DOHH2 (cell line): ENCODE data around the gene GLRX3.

Experiments used
- H3F3A ChIP-seq: fragments of 200-600 bp; sonication (generic), shearing (Covaris generic); 2 replicates; pipeline ENCODE4 v1.6.0; 2016; ENCODE audit warnings: antibody characterized with exemption, mild to moderate bottlenecking; ENCODE audit not compliant: control insufficient read depth, insufficient read depth
- H3K27ac ChIP-seq: fragments of 200-600 bp; sonication (generic); 2 replicates; pipeline ENCODE4 v1.5.1; 2014; ENCODE audit warnings: low read depth, mild to moderate bottlenecking, low read length, moderate library complexity
- H3K27me3 ChIP-seq: fragments of 200-600 bp; sonication (generic); 2 replicates; pipeline ENCODE4 v1.6.1; 2014; ENCODE audit warnings: mild to moderate bottlenecking, low read length, mixed read lengths; ENCODE audit not compliant: control insufficient read depth
- H3K36me3 ChIP-seq: fragments of 200-600 bp; sonication (generic); 2 replicates; pipeline ENCODE4 v1.6.1; 2014; ENCODE audit warnings: mild to moderate bottlenecking, low read length, moderate library complexity, mixed read lengths; ENCODE audit not compliant: control insufficient read depth
- H3K4me1 ChIP-seq: fragments of 200-600 bp; sonication (generic); 2 replicates; pipeline ENCODE4 v1.6.1; 2014; ENCODE audit warnings: mild to moderate bottlenecking, low read length, mixed read lengths; ENCODE audit not compliant: control insufficient read depth
- H3K4me2 ChIP-seq: fragments of 200-600 bp; sonication (generic); 2 replicates; pipeline ENCODE4 v1.6.0; 2014; ENCODE audit warnings: mild to moderate bottlenecking, low read length, moderate library complexity
- H3K4me3 ChIP-seq: fragments of 200-600 bp; sonication (generic); 2 replicates; pipeline ENCODE4 v1.5.1; 2014; ENCODE audit warnings: mild to moderate bottlenecking, low read length, mixed read lengths
- H3K79me2 ChIP-seq: fragments of 200-600 bp; sonication (generic); 2 replicates; pipeline ENCODE4 v1.6.1; 2014; ENCODE audit warnings: mild to moderate bottlenecking, low read length, mixed read lengths; ENCODE audit not compliant: control insufficient read depth
- H3K9me2 ChIP-seq: fragments of 200-600 bp; sonication (generic); replicated peaks from 2 replicates; pipeline ENCODE4 v1.6.1; 2014; ENCODE audit warnings: mild to moderate bottlenecking, low read length, mixed read lengths; ENCODE audit not compliant: control insufficient read depth
- H3K9me3 ChIP-seq: fragments of 200-600 bp; sonication (generic); 2 replicates; pipeline ENCODE4 v1.6.1; 2014; ENCODE audit warnings: antibody characterized with exemption, low read length, mixed read lengths; ENCODE audit not compliant: control insufficient read depth, insufficient read depth
- H4K20me1 ChIP-seq: fragments of 200-600 bp; sonication (generic); 2 replicates; pipeline ENCODE4 v1.6.0; 2014; ENCODE audit warnings: low read depth, mild to moderate bottlenecking, antibody characterized with exemption, low read length, moderate library complexity; ENCODE audit not compliant: control insufficient read depth, insufficient read depth
- EZH2phosphoT487 ChIP-seq: fragments of 200-600 bp; sonication (generic); IDR thresholded peaks from 2 replicates; pipeline ENCODE4 v1.6.1; 2017; ENCODE audit warnings: borderline replicate concordance, mild to moderate bottlenecking, antibody characterized with exemption, low read length, moderate library complexity, mixed read lengths
- TF ChIP-seq, protein P1 (sequence below): fragments of 200-600 bp; sonication (generic); IDR thresholded peaks from one replicate; pipeline ENCODE4 v1.5.1; 2014; ENCODE audit warnings: antibody characterized with exemption, mild to moderate bottlenecking, low read depth, low read length; ENCODE audit not compliant: poor library complexity, severe bottlenecking

The GLRX3 gene

DNA sequence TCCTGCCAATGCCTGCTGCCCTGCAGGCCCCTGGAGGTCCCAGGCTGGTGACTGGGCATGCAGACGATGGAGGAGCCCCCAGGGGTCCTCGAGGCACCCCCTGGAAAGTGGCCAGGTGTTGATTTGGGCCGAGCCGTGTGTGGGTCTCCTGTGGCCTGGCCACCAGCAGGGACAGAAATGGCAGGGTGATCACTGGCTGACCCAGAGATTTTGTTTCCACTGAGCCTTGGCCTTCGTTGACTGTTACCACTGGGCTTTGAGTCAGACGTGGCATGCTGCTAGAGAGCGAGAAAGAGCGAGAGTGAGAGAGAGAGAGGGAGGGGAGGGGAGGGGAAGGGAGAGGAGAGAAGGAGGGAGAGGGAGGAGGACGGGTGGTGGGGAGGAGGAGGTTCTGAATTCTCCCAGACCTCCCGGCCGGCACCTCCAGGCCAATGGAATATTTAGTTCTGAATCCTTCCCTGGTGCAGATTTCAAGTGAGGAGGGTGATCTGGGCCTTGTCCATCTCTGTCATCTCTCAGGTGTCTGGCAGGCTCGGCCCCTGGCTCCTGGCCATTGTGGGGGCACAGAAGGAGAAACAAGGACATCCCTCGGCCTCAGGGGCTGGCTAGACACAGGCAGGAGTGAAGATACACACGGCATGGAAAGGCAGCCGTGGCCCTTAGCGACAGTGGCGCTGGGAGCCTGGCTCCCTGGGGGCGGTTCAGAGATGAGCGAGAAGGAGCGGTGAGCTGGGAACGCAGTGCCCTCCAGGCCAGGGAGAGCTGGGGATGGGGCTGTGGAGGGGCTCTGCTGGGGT lies 58.2 kb downstream of the GLRX3 start:
- no peaks in the 10 kb centered on the region for H3K9me2 ChIP-seq
- H3K4me2 ChIP-seq, result no peak overlapping the region
- H3K27ac ChIP-seq, result no peak overlapping the region
- H3K36me3 ChIP-seq, result no peaks in the 10 kb centered on the region
- no peaks in the 10 kb centered on the region for H3K27me3 ChIP-seq
- H3K9me3 ChIP-seq, result no peaks in the 10 kb centered on the region
- no peaks in the 10 kb centered on the region for H3K79me2 ChIP-seq
- no peak overlapping the region for H3K4me3 ChIP-seq
- no peaks in the 10 kb centered on the region for H4K20me1 ChIP-seq
- no peaks in the 10 kb centered on the region for H3F3A ChIP-seq
- no peak for TF ChIP-seq EZH2phosphoT487
- TF ChIP-seq, protein P1, sequence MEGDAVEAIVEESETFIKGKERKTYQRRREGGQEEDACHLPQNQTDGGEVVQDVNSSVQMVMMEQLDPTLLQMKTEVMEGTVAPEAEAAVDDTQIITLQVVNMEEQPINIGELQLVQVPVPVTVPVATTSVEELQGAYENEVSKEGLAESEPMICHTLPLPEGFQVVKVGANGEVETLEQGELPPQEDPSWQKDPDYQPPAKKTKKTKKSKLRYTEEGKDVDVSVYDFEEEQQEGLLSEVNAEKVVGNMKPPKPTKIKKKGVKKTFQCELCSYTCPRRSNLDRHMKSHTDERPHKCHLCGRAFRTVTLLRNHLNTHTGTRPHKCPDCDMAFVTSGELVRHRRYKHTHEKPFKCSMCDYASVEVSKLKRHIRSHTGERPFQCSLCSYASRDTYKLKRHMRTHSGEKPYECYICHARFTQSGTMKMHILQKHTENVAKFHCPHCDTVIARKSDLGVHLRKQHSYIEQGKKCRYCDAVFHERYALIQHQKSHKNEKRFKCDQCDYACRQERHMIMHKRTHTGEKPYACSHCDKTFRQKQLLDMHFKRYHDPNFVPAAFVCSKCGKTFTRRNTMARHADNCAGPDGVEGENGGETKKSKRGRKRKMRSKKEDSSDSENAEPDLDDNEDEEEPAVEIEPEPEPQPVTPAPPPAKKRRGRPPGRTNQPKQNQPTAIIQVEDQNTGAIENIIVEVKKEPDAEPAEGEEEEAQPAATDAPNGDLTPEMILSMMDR, result no peak
- H3K4me1 ChIP-seq, result peaks cover 3% of the 10 kb centered on the region; the same call in 1 of the 2 replicates

DNA sequence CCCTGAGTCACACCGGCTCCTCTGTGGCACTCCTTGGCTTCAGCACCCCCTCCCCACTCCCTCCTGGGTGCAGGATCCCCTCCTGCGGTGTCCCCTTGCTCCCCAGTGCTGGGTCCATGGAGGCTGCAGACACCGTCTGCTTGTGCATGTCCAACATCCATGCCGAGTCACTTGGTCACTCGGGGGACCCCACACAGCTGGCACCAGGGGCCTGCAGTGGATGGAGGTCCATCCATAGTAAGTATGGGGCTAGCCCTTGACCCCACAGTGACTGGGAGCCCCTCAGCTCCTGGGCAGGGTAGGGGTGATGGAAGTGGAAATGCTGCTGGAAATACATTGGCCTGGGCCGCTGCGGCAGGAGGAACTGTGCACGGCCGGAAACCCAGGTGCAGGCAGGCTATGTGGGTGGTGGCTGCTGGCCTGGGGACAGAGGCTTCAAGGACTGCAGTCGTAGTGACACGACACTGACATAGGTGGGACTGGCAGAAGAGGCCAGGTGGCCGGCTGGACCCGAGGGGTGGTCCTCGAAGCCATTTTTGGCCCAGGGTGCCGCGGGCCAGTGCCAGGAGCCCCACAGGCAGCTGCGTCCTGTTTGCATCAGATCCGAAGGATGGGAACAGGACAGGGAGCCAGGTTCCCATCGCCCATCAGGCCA lies 58.9 kb downstream of the GLRX3 start:
- Histone ChIP-seq H3K36me3 (no peaks in the 10 kb centered on the region), H3K27ac (no peak overlapping the region), H3K4me3 (no peak overlapping the region), H3K27me3 (no peaks in the 10 kb centered on the region), H3K4me1 (peaks cover 3% of the 10 kb centered on the region; the same call in 1 of the 2 replicates), H3K79me2 (no peaks in the 10 kb centered on the region), H3K4me2 (no peak overlapping the region), H3F3A (no peaks in the 10 kb centered on the region), H3K9me2 (no peaks in the 10 kb centered on the region), H3K9me3 (no peaks in the 10 kb centered on the region), H4K20me1 (no peaks in the 10 kb centered on the region)
- no peak for TF ChIP-seq EZH2phosphoT487
- TF ChIP-seq, protein P1, result no peak

DNA sequence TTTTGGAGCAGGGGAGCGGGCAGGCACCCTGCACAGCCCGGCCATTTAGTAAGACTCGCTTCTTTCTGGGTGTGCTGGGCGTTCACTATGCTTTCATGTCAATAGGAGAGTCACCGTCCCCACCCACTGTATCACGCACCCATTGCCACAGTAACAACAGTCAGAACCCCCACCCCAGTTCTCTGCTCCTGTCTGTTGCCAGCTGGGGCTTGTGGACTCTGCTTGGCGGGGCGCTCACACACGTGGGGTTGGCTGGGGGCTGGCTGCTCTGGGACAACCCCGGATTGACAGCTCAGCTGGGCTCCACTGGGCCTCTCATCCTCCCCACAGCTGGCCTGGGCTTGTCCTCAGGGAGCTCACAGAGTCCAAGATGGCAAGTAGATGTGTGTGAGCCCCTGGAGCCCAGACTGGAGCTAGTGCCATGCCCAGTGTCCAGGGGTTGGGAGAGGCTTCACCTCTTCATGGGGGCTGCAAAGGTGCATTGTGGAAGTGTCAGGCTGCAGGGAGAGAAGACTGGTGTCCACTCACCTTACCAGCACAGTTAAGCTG lies 59.6 kb downstream of the GLRX3 start:
- Histone ChIP-seq H3F3A (no peaks in the 10 kb centered on the region), H3K4me3 (no peak overlapping the region), H3K4me1 (no peaks in the 10 kb centered on the region), H3K27ac (no peak overlapping the region), H3K9me2 (no peaks in the 10 kb centered on the region), H3K4me2 (no peak overlapping the region), H4K20me1 (no peaks in the 10 kb centered on the region), H3K9me3 (no peaks in the 10 kb centered on the region), H3K27me3 (no peaks in the 10 kb centered on the region), H3K79me2 (no peaks in the 10 kb centered on the region), H3K36me3 (no peaks in the 10 kb centered on the region)
- no peak for TF ChIP-seq EZH2phosphoT487
- TF ChIP-seq, protein P1, result no peak
